H1 (cell line): ENCODE measurements around the gene BUB1B. TPM values are rescaled to one million over a fixed set of nuclear protein-coding genes. Genes with fewer than 3 reads are reported as not detected.

Experiments
- CTCF ChIA-PET: fragments of 300-600 bp; sonication (Branson Sonifier 250); formaldehyde crosslinking; loops from one replicate; lab custom pipeline; 2021; ENCODE audit not compliant: partially characterized antibody; lab: Charles Lee
- POLR2A ChIA-PET: fragments of 300-600 bp; sonication (Branson Sonifier 250); formaldehyde crosslinking; loops from one replicate; lab custom pipeline; 2021; ENCODE audit warnings: inconsistent platforms; ENCODE audit not compliant: partially characterized antibody; lab: Charles Lee
- DNase-seq, 2 experiments: peaks; one replicate each; pipeline versions ENCODE4 v3.0.0 to v3.0.0-alpha.2; 2010 to 2022; ENCODE audit warnings: low spot score in 2 of 2, low read depth in 1 of 2, mixed read lengths in 1 of 2
- FAIRE-seq: peaks from 2 replicates; lab custom pipeline; 2011; peaks lifted over from hg19 to GRCh38; lab: Jason Lieb, UNC
- H2AFZ ChIP-seq: 2 replicates; pipeline ENCODE4 v1.8.1; 2012; ENCODE audit warnings: low read length, inconsistent platforms
- H2AK5ac ChIP-seq: 2 replicates; pipeline ENCODE4 v1.6.1; 2013; ENCODE audit warnings: low read depth, low read length
- H2BK120ac ChIP-seq: replicated peaks from 2 replicates; pipeline ENCODE3; 2013; ENCODE audit warnings: low read depth, low read length, inconsistent platforms
- H2BK12ac ChIP-seq: 2 replicates; pipeline ENCODE4 v1.6.1; 2013; ENCODE audit warnings: low read depth, low read length
- H2BK15ac ChIP-seq: 2 replicates; pipeline ENCODE4 v1.6.1; 2013; ENCODE audit warnings: low read length
- H2BK20ac ChIP-seq: 2 replicates; pipeline ENCODE4 v1.6.1; 2013; ENCODE audit warnings: low read length
- H2BK5ac ChIP-seq: 2 replicates; pipeline ENCODE4 v1.6.1; 2013; ENCODE audit warnings: low read depth, low read length
- H3K14ac ChIP-seq: 2 replicates; pipeline ENCODE4 v1.6.1; 2013; ENCODE audit warnings: inconsistent platforms; ENCODE audit not compliant: insufficient read length
- H3K18ac ChIP-seq: 2 replicates; pipeline ENCODE4 v1.6.1; 2013; ENCODE audit warnings: low read length; ENCODE audit errors: extremely low read depth
- H3K23ac ChIP-seq: 2 replicates; pipeline ENCODE4 v1.6.1; 2013; ENCODE audit warnings: inconsistent platforms; ENCODE audit not compliant: insufficient read length
- H3K23me2 ChIP-seq: 2 replicates; pipeline ENCODE4 v1.6.1; 2013; ENCODE audit warnings: low read depth, low read length
- H3K27ac ChIP-seq: 2 replicates; pipeline ENCODE4 v1.6.1; 2011; ENCODE audit warnings: low read depth, low read length, inconsistent platforms
- H3K27me3 ChIP-seq, 4 experiments: replicated peaks in 1 of 4; 1 replicate in 1 of 4; 2 replicates in 3 of 4; pipeline versions ENCODE4 v1.6.1 to v1.8.1; 2011 to 2013; ENCODE audit warnings: low read length in 3 of 4, mild to moderate bottlenecking in 3 of 4, inconsistent platforms in 2 of 4, mixed read lengths in 2 of 4, moderate library complexity in 1 of 4; ENCODE audit not compliant: control insufficient read depth in 3 of 4, insufficient read depth in 3 of 4; ENCODE audit errors: extremely low read depth in 1 of 4
- H3K36me3 ChIP-seq, 4 experiments: 2 replicates each; pipeline versions ENCODE4 v1.6.1 to v1.8.1; 2011 to 2013; ENCODE audit warnings: mild to moderate bottlenecking in 4 of 4, low read length in 3 of 4, moderate library complexity in 2 of 4, control low read depth in 1 of 4, inconsistent platforms in 1 of 4; ENCODE audit not compliant: insufficient read depth in 4 of 4, control insufficient read depth in 2 of 4
- H3K4ac ChIP-seq: replicated peaks from 2 replicates; pipeline ENCODE3; 2013; ENCODE audit warnings: low read length, low read depth, mixed read lengths, inconsistent platforms; ENCODE audit not compliant: insufficient read length
- H3K4me1 ChIP-seq, 4 experiments: replicated peaks in 1 of 4; 1 replicate in 1 of 4; 2 replicates in 3 of 4; pipeline versions ENCODE4 v1.6.1 to v1.8.1; 2011 to 2013; ENCODE audit warnings: low read length in 3 of 4, inconsistent platforms in 2 of 4, mixed read lengths in 1 of 4; ENCODE audit not compliant: insufficient read depth in 4 of 4, control insufficient read depth in 3 of 4
- H3K4me2 ChIP-seq, 2 experiments: 2 replicates each; pipeline versions ENCODE4 v1.6.1 to v1.8.1; 2011 to 2013; ENCODE audit warnings: low read depth in 2 of 2, low read length in 2 of 2, control low read depth in 1 of 2, inconsistent platforms in 1 of 2, mild to moderate bottlenecking in 1 of 2; ENCODE audit not compliant: insufficient read depth in 1 of 2
- H3K4me3 ChIP-seq, 4 experiments: fragments of 200-600, 300-600 bp in 1 of 4; sonication (generic), shearing (Covaris generic), sonication (Bioruptor Twin) in 1 of 4; 2 replicates each; pipeline versions ENCODE4 v1.5.1 to v1.8.1; 2011 to 2016; ENCODE audit warnings: low read length in 4 of 4, low read depth in 3 of 4, control low read depth in 2 of 4, inconsistent platforms in 2 of 4, mild to moderate bottlenecking in 2 of 4, mixed read lengths in 1 of 4, moderate library complexity in 1 of 4; ENCODE audit not compliant: insufficient read depth in 2 of 4; ENCODE audit errors: extremely low read depth in 1 of 4
- H3K56ac ChIP-seq: replicated peaks from 2 replicates; pipeline ENCODE3; 2013; ENCODE audit warnings: low read depth, mild to moderate bottlenecking, mixed read lengths, low read length, inconsistent platforms; ENCODE audit not compliant: insufficient read length
- H3K79me1 ChIP-seq: 2 replicates; pipeline ENCODE4 v1.6.1; 2013; ENCODE audit warnings: low read depth, low read length, control low read depth
- H3K79me2 ChIP-seq, 2 experiments: 2 replicates each; pipeline versions ENCODE4 v1.6.1 to v1.8.1; 2012 to 2013; ENCODE audit warnings: low read length in 2 of 2, mild to moderate bottlenecking in 2 of 2, inconsistent platforms in 1 of 2; ENCODE audit not compliant: insufficient read depth in 2 of 2, control insufficient read depth in 1 of 2
- H3K9ac ChIP-seq, 4 experiments: replicated peaks in 1 of 4; 1 replicate in 1 of 4; 2 replicates in 3 of 4; pipeline versions ENCODE4 v1.6.1 to v1.8.1; 2011 to 2013; ENCODE audit warnings: low read depth in 3 of 4, low read length in 3 of 4, control low read depth in 2 of 4, mild to moderate bottlenecking in 2 of 4, moderate library complexity in 2 of 4, inconsistent platforms in 1 of 4; ENCODE audit errors: extremely low read depth in 1 of 4
- H3K9me3 ChIP-seq, 2 experiments: 2 replicates each; pipeline versions ENCODE4 v1.6.1 to v1.8.1; 2012 to 2013; ENCODE audit warnings: mild to moderate bottlenecking in 2 of 2, moderate library complexity in 2 of 2, control low read depth in 1 of 2, inconsistent platforms in 1 of 2, low read depth in 1 of 2, low read length in 1 of 2, mixed read lengths in 1 of 2; ENCODE audit not compliant: insufficient read depth in 2 of 2
- H4K20me1 ChIP-seq, 2 experiments: replicated peaks in 1 of 2; 2 replicates each; pipeline versions ENCODE3 to v1.8.1; 2011 to 2013; ENCODE audit warnings: inconsistent platforms in 2 of 2, low read length in 2 of 2, mild to moderate bottlenecking in 1 of 2; ENCODE audit not compliant: insufficient read depth in 2 of 2, control insufficient read depth in 1 of 2
- H4K5ac ChIP-seq: 2 replicates; pipeline ENCODE4 v1.6.1; 2013; ENCODE audit warnings: low read length, low read depth, mixed read lengths, inconsistent platforms; ENCODE audit not compliant: insufficient read length
- H4K8ac ChIP-seq: 2 replicates; pipeline ENCODE4 v1.8.0; 2013; ENCODE audit warnings: mild to moderate bottlenecking, moderate library complexity, low read length, inconsistent platforms; ENCODE audit not compliant: insufficient read depth; ENCODE audit errors: extremely low read depth
- H4K91ac ChIP-seq: replicated peaks from 2 replicates; pipeline ENCODE3; 2013; ENCODE audit warnings: low read length, mixed read lengths, inconsistent platforms; ENCODE audit not compliant: insufficient read length
- BACH1 ChIP-seq: IDR thresholded peaks from 2 replicates; pipeline ENCODE4 v1.6.1; 2012; ENCODE audit warnings: low read length, improper control_type of control experiment
- CREB1 ChIP-seq: IDR thresholded peaks from 2 replicates; pipeline ENCODE4 v1.6.1; 2012; ENCODE audit warnings: inconsistent platforms
- CTBP2 ChIP-seq: IDR thresholded peaks from 2 replicates; pipeline ENCODE4 v1.7.0; 2011; ENCODE audit warnings: borderline replicate concordance, mild to moderate bottlenecking, moderate library complexity, mixed read lengths, low read length; ENCODE audit not compliant: insufficient read depth, insufficient read length
- RAD21 ChIP-seq, 2 experiments: IDR thresholded peaks in 1 of 2; conservative IDR thresholded peaks in 1 of 2; 2 replicates each; pipeline ENCODE4 v1.6.1; 2011; ENCODE audit warnings: low read depth in 2 of 2, low read length in 2 of 2, improper control_type of control experiment in 1 of 2, inconsistent platforms in 1 of 2, mild to moderate bottlenecking in 1 of 2, moderate library complexity in 1 of 2
- SIRT6 ChIP-seq: IDR thresholded peaks from one replicate; pipeline ENCODE4 v1.7.1; 2012; ENCODE audit warnings: low read length, inconsistent platforms
- SP4 ChIP-seq: IDR thresholded peaks from 2 replicates; pipeline ENCODE4 v1.6.1; 2012; ENCODE audit warnings: low read length, inconsistent platforms
- WGBS, 2 experiments: shearing (Covaris generic) in 1 of 2; methylation state at CpG; one replicate each; pipeline versions ENCODE4 v1.1.6 to v1.1.7; 2013 to 2015; ENCODE audit warnings: low lambda C conversion rate in 2 of 2, mixed read lengths in 2 of 2, inconsistent platforms in 1 of 2, low coverage in 1 of 2, missing lambda C conversion rate in 1 of 2; ENCODE audit not compliant: insufficient replicate concordance in 2 of 2, insufficient coverage in 1 of 2, insufficient read length in 1 of 2; ENCODE audit errors: extremely low coverage in 1 of 2, missing lambda C conversion rate in 1 of 2; 5-methylcytosine and 5-hydroxymethylcytosine counted together
- polyA plus RNA-seq, 7 experiments: library from polyadenylated mRNA; depleted of rRNA in 3 of 7; stranded (reverse) in 5 of 7; unstranded in 2 of 7; fragments of >200 nt in 5 of 7; fragments of 200-250 nt in 2 of 7; gene quantifications; 1 replicate in 5 of 7; 2 replicates in 1 of 7; 4 replicates in 1 of 7; pipeline versions ENCODE4 v1.2.1 to v1.2.3, GENCODE V29; 2011 to 2013; ENCODE audit warnings: missing spikeins in 2 of 7, mixed read lengths in 2 of 7
- total RNA-seq: library from RNA; stranded (reverse); fragmentation: NEBNext Ultra II Directional; extraction: Animal tissue kit (Norgen Biotek cat#: 25700); gene quantifications from 2 replicates; pipeline ENCODE4 v1.2.1, GENCODE V29; 2021
- TF ChIP-seq, protein P1 (sequence below): IDR thresholded peaks from 2 replicates; pipeline ENCODE4 v1.6.1; 2012; ENCODE audit warnings: inconsistent platforms

The BUB1B gene
- total and polyA plus RNA-seq, 2 of the 8 experiments (the other 6 are each of a cell fraction or from before 2014, with no cell fraction given) = 48.9 to 144 TPM

DNA sequence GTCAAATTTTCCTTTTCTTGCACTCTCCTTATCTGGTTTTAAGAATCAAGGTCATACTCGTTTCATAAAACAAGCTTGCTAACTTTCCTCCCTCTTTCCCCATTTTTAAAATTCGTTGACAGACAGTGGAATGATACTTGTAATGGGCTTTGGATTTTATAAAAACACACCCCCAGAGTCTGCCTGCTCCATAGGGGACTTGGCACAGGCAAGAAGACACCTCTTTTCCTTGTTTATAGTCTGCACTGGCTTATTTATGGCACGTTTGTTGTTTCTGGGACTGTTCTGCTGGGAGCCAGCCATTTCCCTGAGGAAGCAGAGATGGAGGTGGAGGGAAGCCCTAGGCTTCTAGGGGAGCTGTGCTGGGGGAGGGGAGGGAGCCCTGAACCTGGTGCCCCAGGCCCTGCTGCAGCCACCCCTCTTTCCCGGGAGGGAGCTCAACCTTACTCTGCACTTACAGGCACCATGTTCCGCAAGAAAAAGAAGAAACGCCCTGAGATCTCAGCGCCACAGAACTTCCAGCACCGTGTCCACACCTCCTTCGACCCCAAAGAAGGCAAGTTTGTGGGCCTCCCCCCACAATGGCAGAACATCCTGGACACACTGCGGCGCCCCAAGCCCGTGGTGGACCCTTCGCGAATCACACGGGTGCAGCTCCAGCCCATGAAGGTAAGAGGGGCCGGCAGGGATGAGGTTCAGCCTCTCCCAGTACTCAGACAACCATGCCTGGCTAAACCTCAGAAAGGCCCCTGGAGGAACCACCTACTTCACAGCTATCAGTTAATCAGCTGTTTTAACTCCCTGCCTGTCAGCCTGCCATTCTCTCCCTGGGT, 103.7 kb downstream of the BUB1B start:
- Histone ChIP-seq H3K27ac (no peak overlapping the region), H3K9ac (no peak overlapping the region), H4K8ac (no peak overlapping the region), H2BK20ac (no peak overlapping the region), H3K4me2 (no peak overlapping the region), H2BK120ac (no peak overlapping the region), H3K79me2 (no peaks in the 10 kb centered on the region), H2BK15ac (no peak overlapping the region), H3K4me3 (no peak overlapping the region), H4K5ac (no peak overlapping the region), H2AK5ac (no peak overlapping the region), H2BK12ac (no peak overlapping the region), H3K27me3 (no peaks in the 10 kb centered on the region), H4K91ac (no peak overlapping the region), H3K9me3 (no peaks in the 10 kb centered on the region), H3K36me3 (peaks cover 0 to 6% (median 0%) of the 10 kb centered on the region in 4 experiments; a peak in 2 of 8 replicates), H4K20me1 (no peaks in the 10 kb centered on the region), H3K18ac (no peak overlapping the region), H3K4me1 (peaks cover 0 to 4% (median under 1%) of the 10 kb centered on the region in 4 experiments; a peak in 4 of 7 replicates), H3K23me2 (no peaks in the 10 kb centered on the region), H2BK5ac (no peak overlapping the region), H3K23ac (no peak overlapping the region), H3K14ac (no peak overlapping the region), H3K56ac (no peak overlapping the region), H3K79me1 (no peaks in the 10 kb centered on the region), H2AFZ (no peak overlapping the region), H3K4ac (peak overlapping the region; percentile 69)
- DNase-seq (no peak), FAIRE-seq (no peak)
- ChIA-PET POLR2A (interaction anchor here (1.2 to 2.9 kb wide), 5 partner anchors 12 to 34 kb away, joined by 4 to 13 read pairs (median 5); partner anchors contain the start of gene PAK6), CTCF (interaction anchor here (0.7 to 46.3 kb wide), 7 partner anchors 3 to 204 kb away, joined by 3 to 1340 read pairs (median 12); partner anchors contain the start of gene PAK6)
- WGBS, 2 experiments = 92% methylated on average over 16 of the region's 16 CpGs; no CpG with 5 or more reads in 1 of the 2 experiments
- TF ChIP-seq CTBP2 (no peak), SP4 (no peak), BACH1 (no peak), RAD21 (IDR thresholded peaks at IDR 0.05 in 1 of 2, conservative IDR thresholded peaks at IDR 0.05 in 1 of 2; ENCODE audit: low read depth in 2 of 2, low read length in 2 of 2) (no peak), CREB1 (no peak), SIRT6 (no peak)
- TF ChIP-seq, protein P1, sequence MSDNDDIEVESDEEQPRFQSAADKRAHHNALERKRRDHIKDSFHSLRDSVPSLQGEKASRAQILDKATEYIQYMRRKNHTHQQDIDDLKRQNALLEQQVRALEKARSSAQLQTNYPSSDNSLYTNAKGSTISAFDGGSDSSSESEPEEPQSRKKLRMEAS = no peak
